ENCODE measurements around the gene SLIT1. TPM values are rescaled to one million over a fixed set of nuclear protein-coding genes. Genes with fewer than 3 reads are reported as not detected.

Gene SLIT1
- total RNA-seq, 4 donors from 2014 or later, result under 0.01 to 0.78 (median 0.15) TPM

- no peaks in the 10 kb centered on the region for H3K36me3 ChIP-seq
- H3K27ac ChIP-seq, result no peak overlapping the region
- H3K4me1 ChIP-seq, result no peaks in the 10 kb centered on the region
- no peak overlapping the region for H3K4me3 ChIP-seq (replicated peaks in 1 of 3)
- no peak for DNase-seq
- H3K9me3 ChIP-seq, result no peaks in the 10 kb centered on the region
- intact Hi-C loops (cut with DNase I), result loop anchor here (10.0 kb wide), 1 partner anchor 378 kb away; no protein-coding TSS in a partner anchor
- 93% methylated on average over 7 of the region's 7 CpGs for WGBS, 2 donors
- no peaks in the 10 kb centered on the region for H3K27me3 ChIP-seq
- TF ChIP-seq CTCF (IDR thresholded peaks at IDR 0.05) (no peak), POLR2A (IDR thresholded peaks at IDR 0.05) (no peak)
Observed at GRCh38 chr10:97022616-97023015, 163.1 kb downstream of the SLIT1 start.

GRCh38 chr10:97020452-97021400, 165.0 kb downstream of the SLIT1 start:
- no peaks in the 10 kb centered on the region for H3K27me3 ChIP-seq
- 65 to 76% methylated on average over 20 to 25 of the region's 25 CpGs for WGBS, 2 donors
- no peak overlapping the region for H3K4me3 ChIP-seq (replicated peaks in 1 of 3)
- no peaks in the 10 kb centered on the region for H3K9me3 ChIP-seq
- H3K4me1 ChIP-seq, result no peaks in the 10 kb centered on the region
- no peak overlapping the region for H3K27ac ChIP-seq
- no peaks in the 10 kb centered on the region for H3K36me3 ChIP-seq
- TF ChIP-seq POLR2A (IDR thresholded peaks at IDR 0.05) (no peak), CTCF (IDR thresholded peaks at IDR 0.05) (no peak)
- intact Hi-C loops (cut with DNase I), result loop anchor here (10.0 kb wide), 1 partner anchor 376 kb away; no protein-coding TSS in a partner anchor
- DNase-seq, result no peak

- Histone ChIP-seq H3K27me3 (no peaks in the 10 kb centered on the region), H3K36me3 (no peaks in the 10 kb centered on the region), H3K9me3 (no peaks in the 10 kb centered on the region), H3K27ac (no peak overlapping the region), H3K4me1 (no peaks in the 10 kb centered on the region), H3K4me3 (replicated peaks in 1 of 3) (no peak overlapping the region)
- intact Hi-C loops (cut with DNase I), result no loop called here
- WGBS, 2 donors, result 90% methylated on average over 12 of the region's 12 CpGs
- DNase-seq, result no peak
- no peak for TF ChIP-seq POLR2A (IDR thresholded peaks at IDR 0.05)
- no peak for TF ChIP-seq CTCF (IDR thresholded peaks at IDR 0.05)
Observed at GRCh38 chr10:97019213-97019844, 166.4 kb downstream of the SLIT1 start.

- WGBS, 2 donors, result 77 to 82% methylated on average over 12 to 15 of the region's 18 CpGs
- Histone ChIP-seq H3K4me3 (replicated peaks in 1 of 3) (no peak overlapping the region), H3K4me1 (no peaks in the 10 kb centered on the region), H3K36me3 (no peaks in the 10 kb centered on the region), H3K27ac (no peak overlapping the region), H3K9me3 (no peaks in the 10 kb centered on the region), H3K27me3 (no peaks in the 10 kb centered on the region)
- no peak for TF ChIP-seq POLR2A (IDR thresholded peaks at IDR 0.05)
- TF ChIP-seq CTCF (IDR thresholded peaks at IDR 0.05), result no peak
- no peak for DNase-seq
- intact Hi-C loops (cut with DNase I), result no loop called here
Observed at GRCh38 chr10:97018251-97019212, 167.2 kb downstream of the SLIT1 start.

Data from thyroid gland (tissue), 4 donors.